PC-9 (cell line): ENCODE measurements around the gene MAST2. TPM values are rescaled to one million over a fixed set of nuclear protein-coding genes. Genes with fewer than 3 reads are reported as not detected.

Source experiments
- BruUV-seq: library from RNA; stranded (reverse); fragments of 400-500 nt; replicated peaks from 2 replicates; lab custom pipeline; 2021; lab: Mats Ljungman, UMichigan
- CTCF ChIA-PET: fragments of 300-600 bp; sonication (Branson Sonifier 250); formaldehyde crosslinking; loops from one replicate; lab custom pipeline; 2022; ENCODE audit warnings: antibody characterized with exemption; lab: Charles Lee
- POLR2A ChIA-PET: fragments of 300-600 bp; sonication (Branson Sonifier 250); formaldehyde crosslinking; loops from one replicate; lab custom pipeline; 2022; ENCODE audit warnings: antibody characterized with exemption; ENCODE audit not compliant: unreplicated experiment; lab: Charles Lee
- DNase-seq, 2 experiments: peaks; one replicate each; pipeline versions ENCODE4 v3.0.0 to v3.0.0-alpha.2; 2015 to 2022; ENCODE audit warnings: mixed read lengths in 1 of 2
- H2AFZ ChIP-seq: fragments of 200-600 bp; sonication (generic); 2 replicates; pipeline ENCODE4 v1.8.1; 2017; ENCODE audit warnings: antibody characterized with exemption
- H3F3A ChIP-seq: fragments of 200-600 bp; sonication (generic); 2 replicates; pipeline ENCODE4 v1.8.1; 2017; ENCODE audit warnings: antibody characterized with exemption, mild to moderate bottlenecking, low read depth; ENCODE audit not compliant: insufficient read depth
- H3K27ac ChIP-seq: fragments of 200-600 bp; sonication (generic); 2 replicates; pipeline ENCODE4 v1.6.1; 2016; ENCODE audit warnings: mixed run types
- H3K27me3 ChIP-seq: fragments of 200-600 bp; sonication (generic); 2 replicates; pipeline ENCODE4 v1.6.1; 2016; ENCODE audit warnings: low read depth, mixed run types; ENCODE audit not compliant: insufficient read depth
- H3K36me3 ChIP-seq: fragments of 200-600 bp; sonication (generic); 2 replicates; pipeline ENCODE4 v1.6.1; 2016; ENCODE audit warnings: low read depth, mixed run types
- H3K4me1 ChIP-seq: fragments of 200-600 bp; sonication (generic); replicated peaks from 2 replicates; pipeline ENCODE4 v1.6.1; 2016; ENCODE audit warnings: mixed run types; ENCODE audit not compliant: insufficient read depth
- H3K4me2 ChIP-seq: fragments of 200-600 bp; sonication (generic); 2 replicates; pipeline ENCODE4 v1.6.1; 2017; ENCODE audit warnings: mixed run types
- H3K4me3 ChIP-seq: fragments of 200-600 bp; sonication (generic); 2 replicates; pipeline ENCODE4 v1.6.1; 2016; ENCODE audit warnings: mixed run types
- H3K79me2 ChIP-seq: fragments of 200-600 bp; sonication (generic); 2 replicates; pipeline ENCODE4 v1.6.1; 2017; ENCODE audit warnings: low read depth, mixed run types
- H3K9me2 ChIP-seq: fragments of 200-600 bp; sonication (generic); 2 replicates; pipeline ENCODE4 v1.8.1; 2017; ENCODE audit warnings: mild to moderate bottlenecking; ENCODE audit not compliant: insufficient read depth
- H3K9me3 ChIP-seq: fragments of 200-600 bp; sonication (generic); 2 replicates; pipeline ENCODE4 v1.8.1; 2016; ENCODE audit warnings: low read depth; ENCODE audit not compliant: insufficient read depth
- H4K20me1 ChIP-seq: fragments of 200-600 bp; sonication (generic); 2 replicates; pipeline ENCODE4 v1.8.1; 2017; ENCODE audit not compliant: insufficient read depth
- CTCF ChIP-seq: fragments of 200-600 bp; sonication (generic); conservative IDR thresholded peaks from 2 replicates; pipeline ENCODE4 v1.6.1; 2017; ENCODE audit warnings: mixed run types, antibody characterized with exemption, mild to moderate bottlenecking, moderate library complexity
- EZH2 ChIP-seq: fragments of 200-600 bp; sonication (generic); IDR thresholded peaks from 2 replicates; pipeline ENCODE4 v1.8.0; 2017; ENCODE audit warnings: antibody characterized with exemption, low read depth
- intact Hi-C: fragments of 100-400 bp; cut with micrococcal nuclease; formaldehyde crosslinking; loops from one replicate; pipeline ENCODE4 v1.10.0; 2022; ENCODE audit not compliant: unreplicated experiment
- total RNA-seq: library from RNA; stranded (reverse); gene quantifications from 2 replicates; pipeline ENCODE4 v1.2.3, GENCODE V29; 2021

MAST2 gene
- total RNA-seq, 1 experiment from 2014 or later, result 58.8 TPM

- ChIA-PET POLR2A (no interaction called here), CTCF (no interaction called here)
- Histone ChIP-seq H3K36me3 (no peaks in the 10 kb centered on the region), H3F3A (no peaks in the 10 kb centered on the region), H3K4me2 (no peak overlapping the region), H3K27me3 (no peaks in the 10 kb centered on the region), H4K20me1 (no peaks in the 10 kb centered on the region), H3K9me2 (no peaks in the 10 kb centered on the region), H3K27ac (no peak overlapping the region), H3K4me1 (no peaks in the 10 kb centered on the region), H2AFZ (no peak overlapping the region), H3K4me3 (no peak overlapping the region), H3K9me3 (no peaks in the 10 kb centered on the region), H3K79me2 (no peaks in the 10 kb centered on the region)
- intact Hi-C loops, result no loop called here
- no peak for DNase-seq
- no TSS peak for BruUV-seq
- TF ChIP-seq EZH2, result no peak
These were observed 202.2 kb downstream of the MAST2 start for GRCh38 chr1:46005594-46005993.

GRCh38 chr1:46008585-46008984, 205.2 kb downstream of the MAST2 start:
- H3K36me3 ChIP-seq, result no peaks in the 10 kb centered on the region
- no peaks in the 10 kb centered on the region for H3K27me3 ChIP-seq
- no peaks in the 10 kb centered on the region for H4K20me1 ChIP-seq
- ChIA-PET POLR2A (no interaction called here), CTCF (interaction anchor here (0.6 kb wide), 1 partner anchor 215 kb away, joined by 3 read pairs; no protein-coding TSS in a partner anchor)
- H3K4me2 ChIP-seq, result no peak overlapping the region
- H3F3A ChIP-seq, result no peaks in the 10 kb centered on the region
- intact Hi-C loops, result no loop called here
- H3K79me2 ChIP-seq, result no peaks in the 10 kb centered on the region
- no peak overlapping the region for H2AFZ ChIP-seq
- peak in 1 of 2 experiments; percentile 41 for DNase-seq
- no peaks in the 10 kb centered on the region for H3K4me1 ChIP-seq
- no peak overlapping the region for H3K4me3 ChIP-seq
- H3K9me2 ChIP-seq, result no peaks in the 10 kb centered on the region
- TF ChIP-seq CTCF, result no peak
- TF ChIP-seq EZH2, result no peak
- no peaks in the 10 kb centered on the region for H3K9me3 ChIP-seq
- BruUV-seq, result no TSS peak
- no peak overlapping the region for H3K27ac ChIP-seq

- ChIA-PET POLR2A (no interaction called here), CTCF (interaction anchor here (0.6 kb wide), 1 partner anchor 44 kb away, joined by 9 read pairs; no protein-coding TSS in a partner anchor)
- no peaks in the 10 kb centered on the region for H3K79me2 ChIP-seq
- no peak for DNase-seq
- H3K4me2 ChIP-seq, result no peak overlapping the region
- intact Hi-C loops, result no loop called here
- H4K20me1 ChIP-seq, result no peaks in the 10 kb centered on the region
- no peak overlapping the region for H3K4me3 ChIP-seq
- no peaks in the 10 kb centered on the region for H3K27me3 ChIP-seq
- no peak overlapping the region for H3K27ac ChIP-seq
- no peaks in the 10 kb centered on the region for H3K9me3 ChIP-seq
- no TSS peak for BruUV-seq
- no peaks in the 10 kb centered on the region for H3K9me2 ChIP-seq
- H3K36me3 ChIP-seq, result no peaks in the 10 kb centered on the region
- H2AFZ ChIP-seq, result no peak overlapping the region
- H3K4me1 ChIP-seq, result no peaks in the 10 kb centered on the region
- no peaks in the 10 kb centered on the region for H3F3A ChIP-seq
- no peak for TF ChIP-seq CTCF
- no peak for TF ChIP-seq EZH2
These were observed 207.2 kb downstream of the MAST2 start for GRCh38 chr1:46010611-46011010.
